ENCODE results near the gene TAS2R3. TPM values are rescaled to one million over a fixed set of nuclear protein-coding genes. Genes with fewer than 3 reads are reported as not detected.

The TAS2R3 gene
- total RNA-seq, result 0.35 and 0.70 TPM in 2 replicates

GRCh38 chr7:141763797-141764196 lies at the start of gene TAS2R3:
Gene TAS2R3, plus strand, starts transcription at chr7:141764097. Its CDS starts 62 bp downstream, at chr7:141764159.

GRCh38 chr7:141737836-141738591 lies 25.9 kb upstream of the TAS2R3 start, which contains the start of gene SSBP1:
Gene SSBP1, plus strand, starts transcription at chr7:141738358. Its CDS starts 809 bp downstream, at chr7:141739167.

GRCh38 chr7:141776374-141776773 lies 12.5 kb downstream of the TAS2R3 start, which contains the start of gene TAS2R4:
Gene TAS2R4, plus strand, starts transcription at chr7:141776674. Its CDS starts 1,815 bp downstream, at chr7:141778489.

GRCh38 chr7:141789917-141790316 lies 26.0 kb downstream of the TAS2R3 start, which contains the start of gene TAS2R5:
Gene TAS2R5, plus strand, starts transcription at chr7:141790217. Its CDS starts 145 bp downstream, at chr7:141790362.

Other genes starting within 250 kb of the TAS2R3 start
- gene AGK, start 212.7 kb upstream of the TAS2R3 start, total RNA-seq, result 21.1 and 26.1 TPM in 2 replicates
- gene DENND11, start 61.9 kb upstream of the TAS2R3 start, total RNA-seq, result 6.4 and 8.7 TPM in 2 replicates
- gene WEE2, start 55.7 kb upstream of the TAS2R3 start, total RNA-seq, result not detected in 2 replicates
- gene SSBP1, start 25.7 kb upstream of the TAS2R3 start, total RNA-seq, result 228 and 276 TPM in 2 replicates
- 0.42 and 0.49 TPM in 2 replicates for gene TAS2R4, start 12.6 kb downstream of the TAS2R3 start, total RNA-seq
- 0.14 and 0.79 TPM in 2 replicates for gene TAS2R5, start 26.1 kb downstream of the TAS2R3 start, total RNA-seq
- gene PRSS37, start 77.4 kb downstream of the TAS2R3 start, total RNA-seq, result not detected in 2 replicates
- gene OR9A4, start 152.3 kb downstream of the TAS2R3 start, total RNA-seq, result not detected in 2 replicates
- gene CLEC5A, start 182.9 kb downstream of the TAS2R3 start, total RNA-seq, result not detected in 2 replicates
- gene TAS2R38, start 209.7 kb downstream of the TAS2R3 start, total RNA-seq, result not detected in 2 replicates
- under 0.01 TPM in 1 of 2 replicates, not detected in the other for gene MGAM, start 231.8 kb downstream of the TAS2R3 start, total RNA-seq

Measured in airway epithelial cell (primary cell).